H1 (cell line): ENCODE data around the gene KCTD12. TPM values are rescaled to one million over a fixed set of nuclear protein-coding genes. Genes with fewer than 3 reads are reported as not detected.

Source experiments
- CTCF ChIA-PET: fragments of 300-600 bp; sonication (Branson Sonifier 250); formaldehyde crosslinking; loops from one replicate; lab custom pipeline; 2021; ENCODE audit not compliant: partially characterized antibody; lab: Charles Lee
- POLR2A ChIA-PET: fragments of 300-600 bp; sonication (Branson Sonifier 250); formaldehyde crosslinking; loops from one replicate; lab custom pipeline; 2021; ENCODE audit warnings: inconsistent platforms; ENCODE audit not compliant: partially characterized antibody; lab: Charles Lee
- DNase-seq, 2 experiments: peaks; one replicate each; pipeline versions ENCODE4 v3.0.0 to v3.0.0-alpha.2; 2010 to 2022; ENCODE audit warnings: low spot score in 2 of 2, low read depth in 1 of 2, mixed read lengths in 1 of 2
- FAIRE-seq: peaks from 2 replicates; lab custom pipeline; 2011; peaks lifted over from hg19 to GRCh38; lab: Jason Lieb, UNC
- H2AFZ ChIP-seq: 2 replicates; pipeline ENCODE4 v1.8.1; 2012; ENCODE audit warnings: low read length, inconsistent platforms
- H2AK5ac ChIP-seq: 2 replicates; pipeline ENCODE4 v1.6.1; 2013; ENCODE audit warnings: low read depth, low read length
- H2BK120ac ChIP-seq: replicated peaks from 2 replicates; pipeline ENCODE3; 2013; ENCODE audit warnings: low read depth, low read length, inconsistent platforms
- H2BK12ac ChIP-seq: 2 replicates; pipeline ENCODE4 v1.6.1; 2013; ENCODE audit warnings: low read depth, low read length
- H2BK15ac ChIP-seq: 2 replicates; pipeline ENCODE4 v1.6.1; 2013; ENCODE audit warnings: low read length
- H2BK20ac ChIP-seq: 2 replicates; pipeline ENCODE4 v1.6.1; 2013; ENCODE audit warnings: low read length
- H2BK5ac ChIP-seq: 2 replicates; pipeline ENCODE4 v1.6.1; 2013; ENCODE audit warnings: low read depth, low read length
- H3K14ac ChIP-seq: 2 replicates; pipeline ENCODE4 v1.6.1; 2013; ENCODE audit warnings: inconsistent platforms; ENCODE audit not compliant: insufficient read length
- H3K18ac ChIP-seq: 2 replicates; pipeline ENCODE4 v1.6.1; 2013; ENCODE audit warnings: low read length; ENCODE audit errors: extremely low read depth
- H3K23ac ChIP-seq: 2 replicates; pipeline ENCODE4 v1.6.1; 2013; ENCODE audit warnings: inconsistent platforms; ENCODE audit not compliant: insufficient read length
- H3K23me2 ChIP-seq: 2 replicates; pipeline ENCODE4 v1.6.1; 2013; ENCODE audit warnings: low read depth, low read length
- H3K27ac ChIP-seq: 2 replicates; pipeline ENCODE4 v1.6.1; 2011; ENCODE audit warnings: low read depth, low read length, inconsistent platforms
- H3K27me3 ChIP-seq, 4 experiments: replicated peaks in 1 of 4; 1 replicate in 1 of 4; 2 replicates in 3 of 4; pipeline versions ENCODE4 v1.6.1 to v1.8.1; 2011 to 2013; ENCODE audit warnings: low read length in 3 of 4, mild to moderate bottlenecking in 3 of 4, inconsistent platforms in 2 of 4, mixed read lengths in 2 of 4, moderate library complexity in 1 of 4; ENCODE audit not compliant: control insufficient read depth in 3 of 4, insufficient read depth in 3 of 4; ENCODE audit errors: extremely low read depth in 1 of 4
- H3K36me3 ChIP-seq, 4 experiments: 2 replicates each; pipeline versions ENCODE4 v1.6.1 to v1.8.1; 2011 to 2013; ENCODE audit warnings: mild to moderate bottlenecking in 4 of 4, low read length in 3 of 4, moderate library complexity in 2 of 4, control low read depth in 1 of 4, inconsistent platforms in 1 of 4; ENCODE audit not compliant: insufficient read depth in 4 of 4, control insufficient read depth in 2 of 4
- H3K4ac ChIP-seq: replicated peaks from 2 replicates; pipeline ENCODE3; 2013; ENCODE audit warnings: low read length, low read depth, mixed read lengths, inconsistent platforms; ENCODE audit not compliant: insufficient read length
- H3K4me1 ChIP-seq, 4 experiments: replicated peaks in 1 of 4; 1 replicate in 1 of 4; 2 replicates in 3 of 4; pipeline versions ENCODE4 v1.6.1 to v1.8.1; 2011 to 2013; ENCODE audit warnings: low read length in 3 of 4, inconsistent platforms in 2 of 4, mixed read lengths in 1 of 4; ENCODE audit not compliant: insufficient read depth in 4 of 4, control insufficient read depth in 3 of 4
- H3K4me2 ChIP-seq, 2 experiments: 2 replicates each; pipeline versions ENCODE4 v1.6.1 to v1.8.1; 2011 to 2013; ENCODE audit warnings: low read depth in 2 of 2, low read length in 2 of 2, control low read depth in 1 of 2, inconsistent platforms in 1 of 2, mild to moderate bottlenecking in 1 of 2; ENCODE audit not compliant: insufficient read depth in 1 of 2
- H3K4me3 ChIP-seq, 4 experiments: fragments of 200-600, 300-600 bp in 1 of 4; sonication (generic), shearing (Covaris generic), sonication (Bioruptor Twin) in 1 of 4; 2 replicates each; pipeline versions ENCODE4 v1.5.1 to v1.8.1; 2011 to 2016; ENCODE audit warnings: low read length in 4 of 4, low read depth in 3 of 4, control low read depth in 2 of 4, inconsistent platforms in 2 of 4, mild to moderate bottlenecking in 2 of 4, mixed read lengths in 1 of 4, moderate library complexity in 1 of 4; ENCODE audit not compliant: insufficient read depth in 2 of 4; ENCODE audit errors: extremely low read depth in 1 of 4
- H3K56ac ChIP-seq: replicated peaks from 2 replicates; pipeline ENCODE3; 2013; ENCODE audit warnings: low read depth, mild to moderate bottlenecking, mixed read lengths, low read length, inconsistent platforms; ENCODE audit not compliant: insufficient read length
- H3K79me1 ChIP-seq: 2 replicates; pipeline ENCODE4 v1.6.1; 2013; ENCODE audit warnings: low read depth, low read length, control low read depth
- H3K79me2 ChIP-seq, 2 experiments: 2 replicates each; pipeline versions ENCODE4 v1.6.1 to v1.8.1; 2012 to 2013; ENCODE audit warnings: low read length in 2 of 2, mild to moderate bottlenecking in 2 of 2, inconsistent platforms in 1 of 2; ENCODE audit not compliant: insufficient read depth in 2 of 2, control insufficient read depth in 1 of 2
- H3K9ac ChIP-seq, 4 experiments: replicated peaks in 1 of 4; 1 replicate in 1 of 4; 2 replicates in 3 of 4; pipeline versions ENCODE4 v1.6.1 to v1.8.1; 2011 to 2013; ENCODE audit warnings: low read depth in 3 of 4, low read length in 3 of 4, control low read depth in 2 of 4, mild to moderate bottlenecking in 2 of 4, moderate library complexity in 2 of 4, inconsistent platforms in 1 of 4; ENCODE audit errors: extremely low read depth in 1 of 4
- H3K9me3 ChIP-seq, 2 experiments: 2 replicates each; pipeline versions ENCODE4 v1.6.1 to v1.8.1; 2012 to 2013; ENCODE audit warnings: mild to moderate bottlenecking in 2 of 2, moderate library complexity in 2 of 2, control low read depth in 1 of 2, inconsistent platforms in 1 of 2, low read depth in 1 of 2, low read length in 1 of 2, mixed read lengths in 1 of 2; ENCODE audit not compliant: insufficient read depth in 2 of 2
- H4K20me1 ChIP-seq, 2 experiments: replicated peaks in 1 of 2; 2 replicates each; pipeline versions ENCODE3 to v1.8.1; 2011 to 2013; ENCODE audit warnings: inconsistent platforms in 2 of 2, low read length in 2 of 2, mild to moderate bottlenecking in 1 of 2; ENCODE audit not compliant: insufficient read depth in 2 of 2, control insufficient read depth in 1 of 2
- H4K5ac ChIP-seq: 2 replicates; pipeline ENCODE4 v1.6.1; 2013; ENCODE audit warnings: low read length, low read depth, mixed read lengths, inconsistent platforms; ENCODE audit not compliant: insufficient read length
- H4K8ac ChIP-seq: 2 replicates; pipeline ENCODE4 v1.8.0; 2013; ENCODE audit warnings: mild to moderate bottlenecking, moderate library complexity, low read length, inconsistent platforms; ENCODE audit not compliant: insufficient read depth; ENCODE audit errors: extremely low read depth
- H4K91ac ChIP-seq: replicated peaks from 2 replicates; pipeline ENCODE3; 2013; ENCODE audit warnings: low read length, mixed read lengths, inconsistent platforms; ENCODE audit not compliant: insufficient read length
- E2F6 ChIP-seq: IDR thresholded peaks from 2 replicates; pipeline ENCODE4 v1.6.1; 2012; ENCODE audit warnings: inconsistent platforms
- EP300 ChIP-seq, 2 experiments: IDR thresholded peaks; 1 replicate in 1 of 2; 2 replicates in 1 of 2; pipeline ENCODE4 v1.6.1; 2011 to 2012; ENCODE audit warnings: low read depth in 2 of 2, low read length in 2 of 2, mild to moderate bottlenecking in 2 of 2, borderline replicate concordance in 1 of 2, inconsistent platforms in 1 of 2, moderate library complexity in 1 of 2
- GABPA ChIP-seq: IDR thresholded peaks from 2 replicates; pipeline ENCODE4 v1.6.1; 2011; ENCODE audit warnings: mild to moderate bottlenecking, low read length, moderate library complexity, borderline replicate concordance; ENCODE audit not compliant: insufficient read depth
- MAX ChIP-seq: IDR thresholded peaks from 2 replicates; pipeline ENCODE4 v1.6.1; 2012; ENCODE audit warnings: inconsistent platforms
- RFX5 ChIP-seq: IDR thresholded peaks from 2 replicates; pipeline ENCODE4 v1.6.1; 2011; ENCODE audit warnings: low read depth, low read length, improper control_type of control experiment, borderline replicate concordance
- SP1 ChIP-seq: IDR thresholded peaks from 2 replicates; pipeline ENCODE4 v1.6.1; 2011; ENCODE audit warnings: low read depth, low read length
- SRF ChIP-seq: IDR thresholded peaks from 2 replicates; pipeline ENCODE4 v1.6.1; 2011; ENCODE audit warnings: mild to moderate bottlenecking, low read depth, low read length, moderate library complexity
- SUZ12 ChIP-seq: fragments of 200-600 bp; sonication (generic); IDR thresholded peaks from 2 replicates; pipeline ENCODE4 v1.6.1; 2012; ENCODE audit warnings: mild to moderate bottlenecking, inconsistent platforms, low read length, moderate library complexity, mixed read lengths
- WGBS, 2 experiments: shearing (Covaris generic) in 1 of 2; methylation state at CpG; one replicate each; pipeline versions ENCODE4 v1.1.6 to v1.1.7; 2013 to 2015; ENCODE audit warnings: low lambda C conversion rate in 2 of 2, mixed read lengths in 2 of 2, inconsistent platforms in 1 of 2, low coverage in 1 of 2, missing lambda C conversion rate in 1 of 2; ENCODE audit not compliant: insufficient replicate concordance in 2 of 2, insufficient coverage in 1 of 2, insufficient read length in 1 of 2; ENCODE audit errors: extremely low coverage in 1 of 2, missing lambda C conversion rate in 1 of 2; 5-methylcytosine and 5-hydroxymethylcytosine counted together
- polyA plus RNA-seq, 7 experiments: library from polyadenylated mRNA; depleted of rRNA in 3 of 7; stranded (reverse) in 5 of 7; unstranded in 2 of 7; fragments of >200 nt in 5 of 7; fragments of 200-250 nt in 2 of 7; gene quantifications; 1 replicate in 5 of 7; 2 replicates in 1 of 7; 4 replicates in 1 of 7; pipeline versions ENCODE4 v1.2.1 to v1.2.3, GENCODE V29; 2011 to 2013; ENCODE audit warnings: missing spikeins in 2 of 7, mixed read lengths in 2 of 7
- total RNA-seq: library from RNA; stranded (reverse); fragmentation: NEBNext Ultra II Directional; extraction: Animal tissue kit (Norgen Biotek cat#: 25700); gene quantifications from 2 replicates; pipeline ENCODE4 v1.2.1, GENCODE V29; 2021

KCTD12 gene
- total and polyA plus RNA-seq, 2 of the 8 experiments (the other 6 are each of a cell fraction or from before 2014, with no cell fraction given), result 2.5 to 9.6 TPM

GRCh38 chr13:76892488-76892887 is 6.3 kb upstream of the KCTD12 start:
- H4K91ac ChIP-seq, result no peak overlapping the region
- H3K14ac ChIP-seq, result no peak overlapping the region
- no peak overlapping the region for H3K4me3 ChIP-seq
- no peak overlapping the region for H4K8ac ChIP-seq
- WGBS, 2 experiments, result 74% methylated on average over 1 of the region's 1 CpG; no CpG with 5 or more reads in 1 of the 2 experiments
- no peak overlapping the region for H3K4ac ChIP-seq
- peaks cover 0 to 2% (median 0%) of the 10 kb centered on the region in 4 experiments; a peak in 4 of 7 replicates for H3K4me1 ChIP-seq
- H3K4me2 ChIP-seq, result no peak overlapping the region
- H2AFZ ChIP-seq, result no peak overlapping the region
- no peaks in the 10 kb centered on the region for H3K79me1 ChIP-seq
- H2AK5ac ChIP-seq, result no peak overlapping the region
- no peaks in the 10 kb centered on the region for H3K79me2 ChIP-seq
- no peaks in the 10 kb centered on the region for H3K9me3 ChIP-seq
- no peak overlapping the region for H3K18ac ChIP-seq
- H4K5ac ChIP-seq, result no peak overlapping the region
- H3K56ac ChIP-seq, result no peak overlapping the region
- no peak overlapping the region for H3K23ac ChIP-seq
- H2BK15ac ChIP-seq, result no peak overlapping the region
- H3K27me3 ChIP-seq, result peaks cover 4 to 13% (median 13%) of the 10 kb centered on the region in 4 experiments
- ChIA-PET POLR2A (no interaction called here), CTCF (no interaction called here)
- H4K20me1 ChIP-seq, result no peaks in the 10 kb centered on the region
- DNase-seq (no peak), FAIRE-seq (no peak)
- H2BK5ac ChIP-seq, result no peak overlapping the region
- no peak overlapping the region for H2BK120ac ChIP-seq
- no peaks in the 10 kb centered on the region for H3K36me3 ChIP-seq
- H2BK12ac ChIP-seq, result no peak overlapping the region
- no peak overlapping the region for H2BK20ac ChIP-seq
- H3K23me2 ChIP-seq, result no peaks in the 10 kb centered on the region; the same call in 1 of the 2 replicates
- no peak overlapping the region for H3K27ac ChIP-seq
- H3K9ac ChIP-seq, result no peak overlapping the region
- TF ChIP-seq SP1, result no peak
- TF ChIP-seq RFX5, result no peak
- no peak for TF ChIP-seq E2F6
- no peak for TF ChIP-seq SUZ12
- TF ChIP-seq MAX, result no peak
- no peak for TF ChIP-seq GABPA
- no peak for TF ChIP-seq EP300 (IDR thresholded peaks at IDR 0.05; ENCODE audit: borderline replicate concordance in 1 of 2, low read depth in 2 of 2, low read length in 2 of 2)
- no peak for TF ChIP-seq SRF
